ENCODE measurements around the gene PROB1.

Gene PROB1

GRCh38 chr5:139371482-139372435 lies 23.1 kb downstream of the PROB1 start:
- TF ChIP-seq CTCF (conservative IDR thresholded peaks at IDR 0.05): no peak
- peak overlapping the region; percentile 88 for H3K27ac ChIP-seq

GRCh38 chr5:139369181-139369580 lies 25.7 kb downstream of the PROB1 start:
- TF ChIP-seq CTCF (conservative IDR thresholded peaks at IDR 0.05): no peak
- no peak overlapping the region for H3K27ac ChIP-seq

GRCh38 chr5:139368613-139369012 lies 26.3 kb downstream of the PROB1 start:
- TF ChIP-seq CTCF (conservative IDR thresholded peaks at IDR 0.05): no peak
- no peak overlapping the region for H3K27ac ChIP-seq

GRCh38 chr5:139364466-139364865 lies 30.4 kb downstream of the PROB1 start:
- no peak overlapping the region for H3K27ac ChIP-seq
- TF ChIP-seq CTCF (conservative IDR thresholded peaks at IDR 0.05): no peak

GRCh38 chr5:139363937-139364336 lies 31.0 kb downstream of the PROB1 start:
- H3K27ac ChIP-seq: no peak overlapping the region
- TF ChIP-seq CTCF (conservative IDR thresholded peaks at IDR 0.05): no peak

GRCh38 chr5:139361835-139362429 lies 33.0 kb downstream of the PROB1 start:
- no peak overlapping the region for H3K27ac ChIP-seq
- no peak for TF ChIP-seq CTCF (conservative IDR thresholded peaks at IDR 0.05)

- H3K27ac ChIP-seq: no peak overlapping the region
- TF ChIP-seq CTCF (conservative IDR thresholded peaks at IDR 0.05): no peak
These were observed 34.5 kb downstream of the PROB1 start for GRCh38 chr5:139360384-139360783.

Data from VCaP (cell line).